H1 (cell line): Measurements from ENCODE around the gene TECTB.

ENCODE experiments used
- ZNF274 ChIP-seq: IDR thresholded peaks from 2 replicates; pipeline ENCODE4 v1.7.0; 2012; ENCODE audit warnings: low read length, borderline replicate concordance; ENCODE audit errors: extremely low read depth
- TF ChIP-seq, protein P1 (sequence below), 3 experiments: IDR thresholded peaks; 1 replicate in 2 of 3; 2 replicates in 1 of 3; pipeline versions ENCODE4 v1.5.1 to v1.6.1; 2011; ENCODE audit warnings: low read length in 3 of 3, mild to moderate bottlenecking in 3 of 3, inconsistent platforms in 2 of 3, low read depth in 1 of 3, moderate library complexity in 1 of 3; ENCODE audit not compliant: insufficient read depth in 1 of 3; ENCODE audit errors: control extremely low read depth in 1 of 3

DNA sequence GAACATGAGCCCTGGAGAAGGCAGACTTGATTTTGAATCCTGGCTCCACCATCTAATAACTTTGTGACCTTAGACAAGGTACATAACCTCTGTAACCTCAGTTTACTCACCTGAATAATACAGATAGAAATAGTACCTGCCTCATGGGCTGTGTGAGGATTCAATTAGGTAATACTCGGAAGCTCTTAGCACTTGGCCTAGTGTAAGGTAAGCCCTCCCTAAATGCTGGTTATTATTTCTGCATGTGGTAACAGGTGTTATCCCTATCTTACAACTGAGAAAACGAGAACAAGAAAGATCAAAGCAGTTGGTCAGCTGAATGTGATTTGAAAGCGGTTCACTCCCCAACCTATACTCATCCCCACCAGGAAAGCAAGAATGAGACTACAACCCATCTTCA is 62.0 kb downstream of the TECTB start:
- no peak for TF ChIP-seq ZNF274
- TF ChIP-seq, protein P1, sequence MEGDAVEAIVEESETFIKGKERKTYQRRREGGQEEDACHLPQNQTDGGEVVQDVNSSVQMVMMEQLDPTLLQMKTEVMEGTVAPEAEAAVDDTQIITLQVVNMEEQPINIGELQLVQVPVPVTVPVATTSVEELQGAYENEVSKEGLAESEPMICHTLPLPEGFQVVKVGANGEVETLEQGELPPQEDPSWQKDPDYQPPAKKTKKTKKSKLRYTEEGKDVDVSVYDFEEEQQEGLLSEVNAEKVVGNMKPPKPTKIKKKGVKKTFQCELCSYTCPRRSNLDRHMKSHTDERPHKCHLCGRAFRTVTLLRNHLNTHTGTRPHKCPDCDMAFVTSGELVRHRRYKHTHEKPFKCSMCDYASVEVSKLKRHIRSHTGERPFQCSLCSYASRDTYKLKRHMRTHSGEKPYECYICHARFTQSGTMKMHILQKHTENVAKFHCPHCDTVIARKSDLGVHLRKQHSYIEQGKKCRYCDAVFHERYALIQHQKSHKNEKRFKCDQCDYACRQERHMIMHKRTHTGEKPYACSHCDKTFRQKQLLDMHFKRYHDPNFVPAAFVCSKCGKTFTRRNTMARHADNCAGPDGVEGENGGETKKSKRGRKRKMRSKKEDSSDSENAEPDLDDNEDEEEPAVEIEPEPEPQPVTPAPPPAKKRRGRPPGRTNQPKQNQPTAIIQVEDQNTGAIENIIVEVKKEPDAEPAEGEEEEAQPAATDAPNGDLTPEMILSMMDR (IDR thresholded peaks at IDR 0.05; ENCODE audit: control extremely low read depth in 1 of 3, insufficient read depth in 1 of 3, low read depth in 1 of 3, low read length in 3 of 3) = no peak
